Lower leg skin (tissue), 4 donors: Measurements from ENCODE around the gene CDSN. TPM values are rescaled to one million over a fixed set of nuclear protein-coding genes. Genes with fewer than 3 reads are reported as not detected.
"Not testable (repeated sequence)": the region's sequence is repeated elsewhere in the genome, so short reads cannot be mapped to it uniquely, and the experiment has no call there.

Experiments
- DNase-seq, 2 donors: peaks; one replicate each; pipeline ENCODE4 v3.0.0-alpha.2; 2019; ENCODE audit warnings: low spot score in 2 of 2
- H3K4me3 ChIP-seq: fragments of 200-600 bp; sonication (generic); 2 replicates; pipeline ENCODE4 v1.5.1; 2017; ENCODE audit warnings: mild to moderate bottlenecking, low read depth; ENCODE audit not compliant: poor library complexity, severe bottlenecking
- POLR2A ChIP-seq, 2 donors: fragments of 450-650 bp; IDR thresholded peaks; one replicate each; pipeline ENCODE4 v1.6.1; 2016 to 2017; ENCODE audit warnings: antibody characterized with exemption in 2 of 2, mild to moderate bottlenecking in 1 of 2, moderate library complexity in 1 of 2
- WGBS, 2 donors: methylation state at CpG; one replicate each; pipeline ENCODE4 v1.1.5; 2018; 5-methylcytosine and 5-hydroxymethylcytosine counted together
- intact Hi-C: fragments of 100-400 bp; cut with DNase I; formaldehyde crosslinking; loops from one replicate; pipeline ENCODE4 v1.15.0; 2023; ENCODE audit warnings: low total_unique reads
- total RNA-seq, 4 donors: library from RNA; depleted of rRNA; stranded (reverse); fragments of >200 nt; gene quantifications; one replicate each; pipeline ENCODE4 v1.1.0, GENCODE V29; 2016
- TF ChIP-seq, protein P1 (sequence below), 3 donors: fragments of 450-650 bp; IDR thresholded peaks; one replicate each; pipeline ENCODE4 v1.5.1; 2016; ENCODE audit warnings: antibody characterized with exemption in 3 of 3, mild to moderate bottlenecking in 3 of 3, moderate library complexity in 2 of 3

CDSN gene, protein sequence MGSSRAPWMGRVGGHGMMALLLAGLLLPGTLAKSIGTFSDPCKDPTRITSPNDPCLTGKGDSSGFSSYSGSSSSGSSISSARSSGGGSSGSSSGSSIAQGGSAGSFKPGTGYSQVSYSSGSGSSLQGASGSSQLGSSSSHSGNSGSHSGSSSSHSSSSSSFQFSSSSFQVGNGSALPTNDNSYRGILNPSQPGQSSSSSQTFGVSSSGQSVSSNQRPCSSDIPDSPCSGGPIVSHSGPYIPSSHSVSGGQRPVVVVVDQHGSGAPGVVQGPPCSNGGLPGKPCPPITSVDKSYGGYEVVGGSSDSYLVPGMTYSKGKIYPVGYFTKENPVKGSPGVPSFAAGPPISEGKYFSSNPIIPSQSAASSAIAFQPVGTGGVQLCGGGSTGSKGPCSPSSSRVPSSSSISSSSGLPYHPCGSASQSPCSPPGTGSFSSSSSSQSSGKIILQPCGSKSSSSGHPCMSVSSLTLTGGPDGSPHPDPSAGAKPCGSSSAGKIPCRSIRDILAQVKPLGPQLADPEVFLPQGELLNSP
- total RNA-seq: 1,000 to 10,000 TPM in 1 of 4 donors, 100 to 1,000 TPM in 3; 480 to 1,164 (median 686) TPM

DNA sequence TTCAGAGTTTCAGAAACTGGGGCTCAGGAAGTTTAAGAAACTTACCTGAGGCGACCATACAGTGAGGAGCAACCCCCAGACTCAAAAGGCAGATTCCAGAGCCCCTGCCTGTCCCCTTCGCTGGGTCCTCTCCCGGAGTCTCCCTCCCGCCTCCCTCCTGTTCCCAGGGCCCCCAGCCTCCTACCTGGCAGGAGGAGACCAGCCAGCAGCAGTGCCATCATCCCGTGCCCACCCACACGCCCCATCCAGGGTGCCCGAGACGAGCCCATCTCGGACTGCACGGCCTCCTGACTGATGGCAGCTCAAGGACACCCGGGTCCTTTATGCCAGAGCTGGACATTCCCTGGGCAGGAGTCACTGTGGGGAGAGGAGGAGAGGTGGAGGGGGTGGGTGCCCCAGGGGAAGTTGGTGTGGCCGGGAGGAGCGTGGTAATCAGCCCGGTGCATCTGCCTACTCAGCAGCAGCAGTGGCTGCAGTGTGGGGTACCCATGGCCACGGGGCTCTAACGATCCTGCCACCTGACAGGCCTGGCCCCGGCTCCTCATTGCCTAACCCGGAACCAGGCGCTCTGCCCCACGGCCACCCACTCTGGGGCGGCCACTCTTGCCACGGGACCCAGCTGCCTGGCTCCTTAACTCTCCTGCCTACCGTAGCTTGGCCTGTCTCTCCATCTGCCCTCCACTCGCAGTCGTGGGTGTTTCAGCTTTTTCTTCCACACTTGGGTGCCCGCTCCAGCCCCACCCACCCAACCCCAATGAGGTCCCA is at the start of gene CDSN:
Gene CDSN (minus strand): TSS at position 296 of the 765 bp plus-strand sequence. CDS start 27 bp downstream, at position 269.
- H3K4me3 ChIP-seq: no peak within 1 kb of the TSS
- intact Hi-C loops: no loop called here
- TF ChIP-seq, protein P1, sequence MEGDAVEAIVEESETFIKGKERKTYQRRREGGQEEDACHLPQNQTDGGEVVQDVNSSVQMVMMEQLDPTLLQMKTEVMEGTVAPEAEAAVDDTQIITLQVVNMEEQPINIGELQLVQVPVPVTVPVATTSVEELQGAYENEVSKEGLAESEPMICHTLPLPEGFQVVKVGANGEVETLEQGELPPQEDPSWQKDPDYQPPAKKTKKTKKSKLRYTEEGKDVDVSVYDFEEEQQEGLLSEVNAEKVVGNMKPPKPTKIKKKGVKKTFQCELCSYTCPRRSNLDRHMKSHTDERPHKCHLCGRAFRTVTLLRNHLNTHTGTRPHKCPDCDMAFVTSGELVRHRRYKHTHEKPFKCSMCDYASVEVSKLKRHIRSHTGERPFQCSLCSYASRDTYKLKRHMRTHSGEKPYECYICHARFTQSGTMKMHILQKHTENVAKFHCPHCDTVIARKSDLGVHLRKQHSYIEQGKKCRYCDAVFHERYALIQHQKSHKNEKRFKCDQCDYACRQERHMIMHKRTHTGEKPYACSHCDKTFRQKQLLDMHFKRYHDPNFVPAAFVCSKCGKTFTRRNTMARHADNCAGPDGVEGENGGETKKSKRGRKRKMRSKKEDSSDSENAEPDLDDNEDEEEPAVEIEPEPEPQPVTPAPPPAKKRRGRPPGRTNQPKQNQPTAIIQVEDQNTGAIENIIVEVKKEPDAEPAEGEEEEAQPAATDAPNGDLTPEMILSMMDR (IDR thresholded peaks at IDR 0.05): no peak
- no peak for TF ChIP-seq POLR2A (IDR thresholded peaks at IDR 0.05)
- no peak for DNase-seq
- WGBS, 2 donors: 59 to 73% methylated on average over 25 to 26 of the region's 26 CpGs

DNA sequence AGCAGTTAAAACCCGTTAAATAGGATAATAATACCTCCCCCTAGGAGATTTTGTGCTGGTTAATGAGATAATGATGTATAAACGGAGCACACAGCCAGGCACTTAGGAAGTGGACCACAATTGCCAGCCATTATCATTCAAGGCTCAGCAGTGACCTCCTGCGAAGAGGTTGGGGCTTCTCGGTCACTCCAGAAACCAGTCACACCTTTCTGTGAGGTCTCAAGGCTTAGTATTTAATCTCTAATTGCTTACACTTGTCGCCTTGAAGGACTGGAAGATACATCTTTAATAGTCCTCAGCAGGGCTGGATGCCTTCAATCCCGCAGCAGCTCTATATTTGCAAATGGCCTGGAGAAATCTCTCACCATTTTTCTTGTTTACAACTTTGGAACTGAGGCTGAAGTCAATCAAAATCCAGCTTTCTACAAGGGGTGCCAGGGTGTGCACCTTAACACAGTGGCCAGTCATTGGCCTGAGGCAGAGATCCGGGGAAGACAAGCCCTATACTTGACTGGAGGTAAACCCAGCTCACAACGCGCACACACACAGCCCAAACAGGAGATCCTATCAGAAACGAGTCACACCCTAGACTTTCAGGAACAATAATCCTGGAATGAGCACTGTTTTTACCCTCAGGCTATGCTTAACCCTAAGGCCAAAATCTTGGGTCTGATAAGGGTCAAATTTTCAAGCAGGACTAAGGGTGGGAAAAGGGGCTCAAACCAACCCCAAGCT is 49.0 kb upstream of the CDSN start:
- no peak for DNase-seq
- intact Hi-C loops: no loop called here
- no peak for TF ChIP-seq POLR2A (IDR thresholded peaks at IDR 0.05)
- TF ChIP-seq, protein P1 (IDR thresholded peaks at IDR 0.05): no peak
- no peak overlapping the region for H3K4me3 ChIP-seq
- WGBS, 2 donors: 60 to 63% methylated on average over 10 of the region's 10 CpGs

DNA sequence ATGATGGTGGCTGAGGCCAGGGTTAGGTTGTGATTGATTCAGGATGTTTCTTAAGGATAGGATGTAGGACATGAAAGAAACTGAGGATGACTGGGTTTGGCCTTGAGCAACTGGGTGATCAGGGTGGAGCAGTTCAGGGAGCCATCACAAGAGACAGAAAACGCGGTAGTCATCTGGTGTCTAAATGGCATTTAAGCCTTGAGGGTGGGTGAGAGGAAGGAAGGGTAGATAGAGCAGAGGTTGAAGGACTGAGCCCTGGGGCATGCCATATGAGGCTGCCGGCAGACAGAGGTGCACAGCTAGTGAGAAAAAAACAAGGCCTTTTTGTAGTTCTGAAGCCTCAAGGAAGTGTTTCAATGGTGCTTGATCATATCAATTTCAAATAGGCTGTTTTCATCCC is 48.4 kb upstream of the CDSN start:
- no peak overlapping the region for H3K4me3 ChIP-seq

DNA sequence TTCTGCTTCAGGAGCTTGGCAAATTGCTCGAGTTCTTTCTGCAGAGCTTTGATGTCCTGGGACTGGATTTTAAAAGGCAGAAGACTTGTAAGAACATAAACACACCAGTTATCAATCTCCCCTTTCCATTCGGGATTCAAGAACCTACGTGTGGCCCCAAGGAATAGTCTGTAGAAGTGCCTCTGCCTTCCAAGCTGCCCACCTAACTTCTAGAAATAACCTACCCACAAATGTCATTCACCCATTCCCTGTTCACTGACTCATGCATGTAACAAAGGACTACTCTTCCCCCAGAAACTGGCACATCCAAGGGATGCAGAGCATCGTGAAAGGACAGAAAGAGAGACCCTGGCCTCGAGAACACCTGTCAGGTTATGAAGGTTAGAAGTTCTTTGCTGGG is 45.7 kb upstream of the CDSN start:
- no peak for DNase-seq
- intact Hi-C loops: no loop called here
- no peak overlapping the region for H3K4me3 ChIP-seq
- 73 to 80% methylated on average over 5 of the region's 5 CpGs for WGBS, 2 donors
- TF ChIP-seq, protein P1 (IDR thresholded peaks at IDR 0.05): no peak
- TF ChIP-seq POLR2A (IDR thresholded peaks at IDR 0.05): no peak

More for the DNA sequence above, 48.4 kb upstream of the CDSN start:
- DNase-seq: no peak
- 61 to 73% methylated on average over 3 of the region's 3 CpGs for WGBS, 2 donors
- intact Hi-C loops: no loop called here
- TF ChIP-seq POLR2A (IDR thresholded peaks at IDR 0.05): no peak
- TF ChIP-seq, protein P1 (IDR thresholded peaks at IDR 0.05): no peak

DNA sequence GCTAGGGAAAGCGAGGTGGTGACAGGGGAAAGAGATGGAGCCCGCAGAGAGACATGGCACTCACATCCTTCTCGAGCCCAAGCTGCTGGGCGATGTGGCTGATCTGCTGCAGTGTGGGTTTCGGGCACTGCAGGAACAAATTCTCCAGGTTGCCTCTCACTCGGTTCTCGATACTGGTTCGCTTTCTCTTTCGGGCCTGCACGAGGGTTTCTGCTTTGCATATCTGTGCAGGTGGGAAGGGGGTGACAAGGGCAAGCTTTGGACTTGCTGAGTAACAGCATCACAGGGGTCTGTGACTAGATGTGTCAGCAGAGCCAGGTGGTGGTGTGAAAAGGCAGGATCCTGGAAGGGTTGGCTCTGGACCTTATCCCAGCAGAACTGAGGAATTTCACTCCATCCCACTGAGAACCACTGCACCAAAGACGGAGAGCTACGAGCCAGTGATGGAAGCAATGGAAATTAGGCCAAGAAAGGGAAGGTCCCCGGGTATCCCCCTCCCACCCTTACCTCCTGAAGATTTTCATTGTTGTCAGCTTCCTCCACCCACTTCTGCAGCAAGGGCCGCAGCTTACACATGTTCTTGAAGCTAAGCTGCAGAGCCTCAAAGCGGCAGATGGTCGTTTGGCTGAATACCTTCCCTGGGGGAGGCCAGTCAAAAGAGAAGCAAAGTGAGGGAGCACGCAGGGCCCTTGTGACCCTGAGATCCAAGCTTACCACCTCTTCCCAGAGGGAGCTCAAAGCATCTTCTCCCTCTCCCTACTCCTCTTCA is 45.0 kb upstream of the CDSN start:
- intact Hi-C loops, H3K4me3 ChIP-seq, DNase-seq: not testable (repeated sequence)
- WGBS, 2 donors: 83 to 89% methylated on average over 17 of the region's 17 CpGs

DNA sequence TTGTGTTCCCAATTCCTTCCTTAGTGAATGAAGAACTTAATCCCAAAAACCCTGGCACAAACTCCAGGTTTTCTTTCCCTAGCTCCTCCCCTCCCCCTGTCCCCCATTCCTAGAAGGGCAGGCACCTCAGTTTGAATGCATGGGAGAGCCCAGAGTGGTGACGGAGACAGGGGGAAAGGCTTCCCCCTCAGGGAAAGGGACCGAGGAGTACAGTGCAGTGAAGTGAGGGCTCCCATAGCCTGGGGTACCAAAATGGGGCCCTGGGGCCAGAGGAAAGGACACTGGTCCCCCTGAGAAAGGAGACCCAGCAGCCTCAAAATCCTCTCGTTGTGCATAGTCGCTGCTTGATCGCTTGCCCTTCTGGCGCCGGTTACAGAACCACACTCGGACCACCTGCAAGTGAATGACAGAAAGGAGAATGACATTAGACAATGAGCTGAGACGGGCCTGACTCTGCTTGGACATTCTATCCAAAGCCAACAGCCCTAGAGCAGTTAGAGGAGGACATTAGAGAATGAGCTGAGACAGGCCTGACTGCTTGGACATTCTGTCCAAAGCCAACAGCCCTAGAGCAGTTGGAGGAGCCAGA is 44.3 kb upstream of the CDSN start:
- 80 to 89% methylated on average over 9 of the region's 9 CpGs for WGBS, 2 donors
- DNase-seq, intact Hi-C loops, H3K4me3 ChIP-seq: not testable (repeated sequence)
